GM12801 (cell line): ENCODE results near the gene PIGN.

ENCODE experiments used
- CTCF ChIP-seq: IDR thresholded peaks from one replicate; pipeline ENCODE4 v1.5.1; 2011; ENCODE audit warnings: control low read depth; ENCODE audit not compliant: insufficient read length; ENCODE audit errors: extremely low read depth

The PIGN gene

GRCh38 chr18:61991201-61991600 is 195.7 kb downstream of the PIGN start:
- no peak for TF ChIP-seq CTCF
